ENCODE measurements around the gene SLC36A1.

Gene SLC36A1

DNA sequence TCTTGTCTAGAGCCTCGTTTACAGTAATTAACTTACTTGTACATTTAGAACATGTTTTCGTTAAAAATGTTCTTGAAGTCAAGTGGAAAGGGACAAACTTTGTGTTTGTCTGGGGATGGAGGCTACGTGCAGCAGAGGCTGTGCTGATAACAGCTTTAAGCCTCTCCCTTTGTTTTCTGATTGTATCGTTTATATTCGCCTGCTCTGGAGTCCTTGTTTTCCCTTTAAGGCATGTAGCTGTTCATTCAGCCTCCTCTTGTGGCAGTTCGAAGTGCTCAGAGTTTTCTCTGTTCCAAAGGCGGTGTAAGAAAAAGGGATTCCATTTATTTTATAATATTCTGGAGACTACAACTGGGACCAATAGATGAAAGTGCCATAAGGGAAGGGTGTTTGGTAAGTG, 1.9 kb downstream of the SLC36A1 start:
- Histone ChIP-seq H4K20me1 (ENCODE audit: control insufficient read depth, insufficient read depth, low read depth, low read length) (no peaks in the 10 kb centered on the region), H3K36me3 (ENCODE audit: control insufficient read depth, low read length) (no peaks in the 10 kb centered on the region), H3F3A (ENCODE audit: control insufficient read depth, insufficient read depth) (no peaks in the 10 kb centered on the region), H3K9me3 (ENCODE audit: control insufficient read depth, insufficient read depth, low read length) (no peaks in the 10 kb centered on the region), H3K4me2 (ENCODE audit: low read length) (peak overlapping the region; percentile 97; the same call in 1 of the 2 replicates), H3K9me2 (replicated peaks; ENCODE audit: control insufficient read depth, low read length) (no peaks in the 10 kb centered on the region), H3K79me2 (ENCODE audit: control insufficient read depth, low read length) (peaks cover 14% of the 10 kb centered on the region), H3K4me1 (ENCODE audit: control insufficient read depth, low read length) (peaks cover 9% of the 10 kb centered on the region), H3K27me3 (ENCODE audit: control insufficient read depth, low read length) (peaks cover 3% of the 10 kb centered on the region; the same call in 1 of the 2 replicates), H3K27ac (ENCODE audit: low read depth, low read length) (no peak overlapping the region), H3K4me3 (ENCODE audit: low read length) (no peak overlapping the region)
- no peak for TF ChIP-seq EZH2phosphoT487 (IDR thresholded peaks at IDR 0.05; ENCODE audit: borderline replicate concordance, low read length)
- TF ChIP-seq, protein P1, sequence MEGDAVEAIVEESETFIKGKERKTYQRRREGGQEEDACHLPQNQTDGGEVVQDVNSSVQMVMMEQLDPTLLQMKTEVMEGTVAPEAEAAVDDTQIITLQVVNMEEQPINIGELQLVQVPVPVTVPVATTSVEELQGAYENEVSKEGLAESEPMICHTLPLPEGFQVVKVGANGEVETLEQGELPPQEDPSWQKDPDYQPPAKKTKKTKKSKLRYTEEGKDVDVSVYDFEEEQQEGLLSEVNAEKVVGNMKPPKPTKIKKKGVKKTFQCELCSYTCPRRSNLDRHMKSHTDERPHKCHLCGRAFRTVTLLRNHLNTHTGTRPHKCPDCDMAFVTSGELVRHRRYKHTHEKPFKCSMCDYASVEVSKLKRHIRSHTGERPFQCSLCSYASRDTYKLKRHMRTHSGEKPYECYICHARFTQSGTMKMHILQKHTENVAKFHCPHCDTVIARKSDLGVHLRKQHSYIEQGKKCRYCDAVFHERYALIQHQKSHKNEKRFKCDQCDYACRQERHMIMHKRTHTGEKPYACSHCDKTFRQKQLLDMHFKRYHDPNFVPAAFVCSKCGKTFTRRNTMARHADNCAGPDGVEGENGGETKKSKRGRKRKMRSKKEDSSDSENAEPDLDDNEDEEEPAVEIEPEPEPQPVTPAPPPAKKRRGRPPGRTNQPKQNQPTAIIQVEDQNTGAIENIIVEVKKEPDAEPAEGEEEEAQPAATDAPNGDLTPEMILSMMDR (IDR thresholded peaks at IDR 0.05; ENCODE audit: low read depth, low read length, poor library complexity, severe bottlenecking): no peak

DNA sequence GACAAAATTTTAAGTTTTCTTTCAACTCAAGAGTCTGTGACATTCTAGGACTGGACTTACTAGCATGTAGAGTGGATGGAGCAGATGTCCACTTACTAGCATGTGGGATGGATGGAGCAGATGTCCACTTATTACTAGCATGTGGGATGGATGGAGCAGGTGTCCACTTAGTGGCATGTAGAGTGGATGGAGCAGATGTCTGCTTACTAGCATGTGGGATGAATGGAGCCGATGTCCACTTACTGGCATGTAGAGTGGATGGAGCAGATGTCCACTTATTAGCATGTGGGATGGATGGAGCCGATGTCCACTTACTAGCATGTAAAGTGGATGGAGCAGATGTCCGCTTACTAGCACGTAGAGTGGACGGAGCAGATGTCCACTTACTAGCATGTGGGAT, 2.4 kb downstream of the SLC36A1 start:
- TF ChIP-seq EZH2phosphoT487 (IDR thresholded peaks at IDR 0.05; ENCODE audit: borderline replicate concordance, low read length): no peak
- TF ChIP-seq, protein P1 (IDR thresholded peaks at IDR 0.05; ENCODE audit: low read depth, low read length, poor library complexity, severe bottlenecking): no peak
- H3K4me2 ChIP-seq (ENCODE audit: low read length): no peak overlapping the region
- H3K27me3 ChIP-seq (ENCODE audit: control insufficient read depth, low read length): peaks cover 3% of the 10 kb centered on the region; the same call in 1 of the 2 replicates
- no peak overlapping the region for H3K4me3 ChIP-seq (ENCODE audit: low read length)
- H3F3A ChIP-seq (ENCODE audit: control insufficient read depth, insufficient read depth): no peaks in the 10 kb centered on the region
- no peaks in the 10 kb centered on the region for H4K20me1 ChIP-seq (ENCODE audit: control insufficient read depth, insufficient read depth, low read depth, low read length)
- no peak overlapping the region for H3K27ac ChIP-seq (ENCODE audit: low read depth, low read length)
- H3K9me3 ChIP-seq (ENCODE audit: control insufficient read depth, insufficient read depth, low read length): no peaks in the 10 kb centered on the region
- H3K36me3 ChIP-seq (ENCODE audit: control insufficient read depth, low read length): no peaks in the 10 kb centered on the region
- peaks cover 14% of the 10 kb centered on the region for H3K79me2 ChIP-seq (ENCODE audit: control insufficient read depth, low read length)
- H3K4me1 ChIP-seq (ENCODE audit: control insufficient read depth, low read length): peaks cover 9% of the 10 kb centered on the region
- H3K9me2 ChIP-seq (replicated peaks; ENCODE audit: control insufficient read depth, low read length): no peaks in the 10 kb centered on the region

DNA sequence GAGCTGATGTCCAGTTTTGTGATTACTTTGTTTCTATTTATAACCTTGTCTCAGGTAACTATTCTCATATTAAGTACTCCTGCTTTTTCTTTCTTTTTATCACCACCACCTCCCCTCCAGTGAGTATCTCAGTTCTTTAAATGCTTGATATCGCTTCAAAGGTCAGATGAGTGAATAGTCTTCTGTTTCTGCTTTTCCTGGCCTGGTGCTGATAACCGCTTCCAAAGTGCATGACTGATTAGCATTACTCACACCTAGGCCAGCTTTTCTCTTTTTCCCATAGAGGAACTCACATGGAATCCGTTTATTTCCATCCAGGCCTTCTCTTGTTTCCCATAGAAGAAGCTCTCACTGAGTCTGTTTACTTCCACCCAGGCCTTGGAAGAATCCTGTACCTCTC, 3.2 kb downstream of the SLC36A1 start:
- TF ChIP-seq, protein P1 (IDR thresholded peaks at IDR 0.05; ENCODE audit: low read depth, low read length, poor library complexity, severe bottlenecking): no peak
- no peak for TF ChIP-seq EZH2phosphoT487 (IDR thresholded peaks at IDR 0.05; ENCODE audit: borderline replicate concordance, low read length)
- Histone ChIP-seq H3K27ac (ENCODE audit: low read depth, low read length) (no peak overlapping the region), H3K9me2 (replicated peaks; ENCODE audit: control insufficient read depth, low read length) (no peaks in the 10 kb centered on the region), H3K36me3 (ENCODE audit: control insufficient read depth, low read length) (no peaks in the 10 kb centered on the region), H3K4me3 (ENCODE audit: low read length) (no peak overlapping the region), H3K4me1 (ENCODE audit: control insufficient read depth, low read length) (peaks cover 9% of the 10 kb centered on the region), H3K27me3 (ENCODE audit: control insufficient read depth, low read length) (peaks cover 3% of the 10 kb centered on the region; the same call in 1 of the 2 replicates), H4K20me1 (ENCODE audit: control insufficient read depth, insufficient read depth, low read depth, low read length) (no peaks in the 10 kb centered on the region), H3K9me3 (ENCODE audit: control insufficient read depth, insufficient read depth, low read length) (no peaks in the 10 kb centered on the region), H3K4me2 (ENCODE audit: low read length) (no peak overlapping the region), H3F3A (ENCODE audit: control insufficient read depth, insufficient read depth) (no peaks in the 10 kb centered on the region), H3K79me2 (ENCODE audit: control insufficient read depth, low read length) (peaks cover 14% of the 10 kb centered on the region)
